HCT116 (cell line): ENCODE results near the gene CCL11. TPM values are rescaled to one million over a fixed set of nuclear protein-coding genes. Genes with fewer than 3 reads are reported as not detected.

Experiments used
- ATAC-seq: fragments of 200-7000 bp; cut with Tn5 transposase; 2 replicates; pipeline ENCODE4 v1.9.1; 2020; ENCODE audit warnings: mild to moderate bottlenecking, moderate library complexity
- BruUV-seq: library from RNA; stranded (reverse); fragments of 400-500 nt; replicated peaks from 2 replicates; lab custom pipeline; 2021; lab: Mats Ljungman, UMichigan
- CTCF ChIA-PET: fragments of 300-600 bp; sonication (Branson Sonifier 250); formaldehyde crosslinking; loops from one replicate; lab custom pipeline; 2021; ENCODE audit warnings: antibody characterized with exemption; lab: Charles Lee
- POLR2A ChIA-PET: fragments of 300-600, 350-600 bp; sonication (Branson Sonifier 250); formaldehyde crosslinking; loops from one replicate; lab custom pipeline; 2021; ENCODE audit warnings: antibody characterized with exemption; lab: Charles Lee
- RAD21 ChIA-PET, 2 experiments: fragments of 300-600 bp; sonication (Branson Sonifier 250); formaldehyde crosslinking; loops; one replicate each; lab custom pipeline; 2023; ENCODE audit warnings: low total read pairs in 2 of 2; ENCODE audit not compliant: uncharacterized antibody in 2 of 2, unreplicated experiment in 2 of 2, low non-redundant PET in 1 of 2; lab: Charles Lee
- DNase-seq: peaks from one replicate; pipeline ENCODE4 v3.0.0-alpha.2; 2010; ENCODE audit warnings: low read depth, low spot score
- H2AFZ ChIP-seq: fragments of 200-600 bp; shearing (Covaris generic), sonication (generic); 2 replicates; pipeline ENCODE4 v1.6.1; 2017; ENCODE audit warnings: low read depth, mixed run types, mixed read lengths, antibody characterized with exemption, low read length; ENCODE audit not compliant: poor library complexity, severe bottlenecking
- H3K27ac ChIP-seq: 2 replicates; pipeline ENCODE4 v1.5.1; 2012; ENCODE audit warnings: low read depth, low read length
- H3K27me3 ChIP-seq: fragments of 200-600 bp; sonication (generic); 2 replicates; pipeline ENCODE4 v1.6.1; 2016; ENCODE audit warnings: mixed run types, low read length, mixed read lengths; ENCODE audit not compliant: insufficient read depth
- H3K36me3 ChIP-seq, 2 experiments: fragments of 200-500 bp in 1 of 2; fragments of 200-600 bp in 1 of 2; sonication (Bioruptor generic) in 1 of 2; sonication (generic) in 1 of 2; 2 replicates each; pipeline versions ENCODE4 v1.5.1 to v1.6.1; 2014 to 2016; ENCODE audit warnings: low read length in 2 of 2, inconsistent platforms in 1 of 2, mixed read lengths in 1 of 2, mixed run types in 1 of 2; ENCODE audit not compliant: insufficient read depth in 2 of 2, control insufficient read depth in 1 of 2
- H3K4me1 ChIP-seq, 2 experiments: fragments of 200-600 bp in 1 of 2; sonication (generic) in 1 of 2; 2 replicates each; pipeline versions ENCODE4 v1.5.1 to v1.6.1; 2012 to 2017; ENCODE audit warnings: low read length in 2 of 2, inconsistent platforms in 1 of 2, mild to moderate bottlenecking in 1 of 2, mixed read lengths in 1 of 2, mixed run types in 1 of 2, moderate library complexity in 1 of 2; ENCODE audit not compliant: insufficient read depth in 2 of 2, control insufficient read depth in 1 of 2
- H3K4me2 ChIP-seq: fragments of 200-600 bp; sonication (generic); 2 replicates; pipeline ENCODE4 v1.6.1; 2017; ENCODE audit warnings: mixed run types, low read length, mixed read lengths
- H3K4me3 ChIP-seq, 2 experiments: fragments of 200-600 bp in 1 of 2; sonication (generic) in 1 of 2; replicated peaks in 1 of 2; 2 replicates each; pipeline ENCODE4 v1.5.1; 2011 to 2016; ENCODE audit warnings: low read length in 2 of 2, control low read depth in 1 of 2, low read depth in 1 of 2, mild to moderate bottlenecking in 1 of 2, mixed read lengths in 1 of 2, mixed run types in 1 of 2
- H3K79me2 ChIP-seq: fragments of 200-600 bp; sonication (generic); 2 replicates; pipeline ENCODE4 v1.6.1; 2017; ENCODE audit warnings: mild to moderate bottlenecking, mixed run types, low read length, moderate library complexity, mixed read lengths; ENCODE audit not compliant: insufficient read depth
- H3K9ac ChIP-seq: fragments of 200-600 bp; sonication (generic); 2 replicates; pipeline ENCODE4 v1.6.1; 2016; ENCODE audit warnings: low read length, mixed read lengths
- H3K9me2 ChIP-seq: fragments of 200-600 bp; sonication (generic), shearing (Covaris generic); 2 replicates; pipeline ENCODE4 v1.6.1; 2017; ENCODE audit warnings: mixed run types, mild to moderate bottlenecking, moderate library complexity; ENCODE audit not compliant: insufficient read depth
- H3K9me3 ChIP-seq, 2 experiments: fragments of 200-500 bp in 1 of 2; fragments of 200-600 bp in 1 of 2; sonication (Bioruptor generic) in 1 of 2; sonication (generic) in 1 of 2; 2 replicates each; pipeline ENCODE4 v1.6.1; 2014 to 2017; ENCODE audit warnings: low read length in 2 of 2, mixed read lengths in 2 of 2, inconsistent platforms in 1 of 2, low read depth in 1 of 2, mild to moderate bottlenecking in 1 of 2, mixed run types in 1 of 2, moderate library complexity in 1 of 2; ENCODE audit not compliant: control insufficient read depth in 1 of 2, insufficient read depth in 1 of 2
- H4K20me1 ChIP-seq: fragments of 200-600 bp; sonication (generic), shearing (Covaris generic); 2 replicates; pipeline ENCODE4 v1.6.1; 2017; ENCODE audit warnings: mixed run types, mild to moderate bottlenecking, moderate library complexity; ENCODE audit not compliant: insufficient read depth
- CBX3 ChIP-seq: IDR thresholded peaks from 2 replicates; pipeline ENCODE4 v1.6.1; 2012; ENCODE audit warnings: low read depth
- EGR1 ChIP-seq: IDR thresholded peaks from 2 replicates; pipeline ENCODE4 v1.6.1; 2012; ENCODE audit warnings: low read depth
- ELF1 ChIP-seq: IDR thresholded peaks from 2 replicates; pipeline ENCODE4 v1.6.1; 2012; ENCODE audit warnings: low read depth, borderline replicate concordance
- EZH2 ChIP-seq: fragments of 200-600 bp; sonication (generic); IDR thresholded peaks from 2 replicates; pipeline ENCODE4 v1.6.1; 2017; ENCODE audit warnings: antibody characterized with exemption, mixed run types
- EZH2phosphoT487 ChIP-seq: fragments of 200-600 bp; IDR thresholded peaks from 2 replicates; pipeline ENCODE4 v1.6.1; 2018; ENCODE audit warnings: antibody characterized with exemption, borderline replicate concordance
- FOSL1 ChIP-seq: IDR thresholded peaks from 2 replicates; pipeline ENCODE4 v1.6.1; 2012; ENCODE audit warnings: low read depth
- JUND ChIP-seq: IDR thresholded peaks from 2 replicates; pipeline ENCODE4 v1.6.1; 2012
- MAX ChIP-seq: IDR thresholded peaks from 2 replicates; pipeline ENCODE4 v1.6.1; 2012
- POLR2AphosphoS5 ChIP-seq: IDR thresholded peaks from 2 replicates; pipeline ENCODE4 v1.6.1; 2011; ENCODE audit warnings: mild to moderate bottlenecking, low read depth, low read length, moderate library complexity
- REST ChIP-seq: IDR thresholded peaks from 2 replicates; pipeline ENCODE4 v1.6.1; 2012; ENCODE audit warnings: low read depth
- SIN3A ChIP-seq: IDR thresholded peaks from 2 replicates; pipeline ENCODE4 v1.6.1; 2012; ENCODE audit warnings: low read depth
- SP1 ChIP-seq: IDR thresholded peaks from 2 replicates; pipeline ENCODE4 v1.6.1; 2012; ENCODE audit warnings: low read depth
- SRF ChIP-seq: IDR thresholded peaks from 2 replicates; pipeline ENCODE4 v1.6.1; 2012; ENCODE audit warnings: low read depth
- TCF7L2 ChIP-seq: IDR thresholded peaks from 2 replicates; pipeline ENCODE4 v1.7.0; 2011; ENCODE audit warnings: borderline replicate concordance, inconsistent platforms; ENCODE audit not compliant: insufficient read depth, insufficient read length; ENCODE audit errors: extremely low read depth
- ZBTB33 ChIP-seq: IDR thresholded peaks from 2 replicates; pipeline ENCODE4 v1.6.1; 2011; ENCODE audit warnings: mild to moderate bottlenecking, low read length, moderate library complexity; ENCODE audit not compliant: insufficient replicate concordance; ENCODE audit errors: extremely low read depth
- ZFX ChIP-seq: fragments of 450-650 bp; IDR thresholded peaks from 2 replicates; pipeline ENCODE4 v1.6.1; 2017
- ZNF274 ChIP-seq: fragments of 200-500 bp; sonication (Bioruptor generic); IDR thresholded peaks from 2 replicates; pipeline ENCODE4 v1.6.1; 2014; ENCODE audit warnings: mild to moderate bottlenecking, low read depth, low read length, inconsistent platforms
- intact Hi-C: fragments of 100-400 bp; cut with micrococcal nuclease; formaldehyde crosslinking; loops from 2 replicates; pipeline ENCODE4 v1.10.0; 2022
- total RNA-seq: library from RNA; stranded (reverse); gene quantifications from one replicate; pipeline ENCODE4 v1.2.1, GENCODE V29; 2021; ENCODE audit not compliant: unreplicated experiment

CCL11 gene
- total RNA-seq, 1 experiment from 2014 or later: not detected

GRCh38 chr17:34249061-34249460 is 36.5 kb upstream of the CCL11 start:
- Histone ChIP-seq H3K9ac (no peak overlapping the region), H3K4me1 (no peaks in the 10 kb centered on the region), H3K4me3 (no peak overlapping the region), H3K27me3 (no peaks in the 10 kb centered on the region; the same call in 1 of the 2 replicates), H4K20me1 (no peaks in the 10 kb centered on the region), H3K9me2 (no peaks in the 10 kb centered on the region), H3K36me3 (no peaks in the 10 kb centered on the region), H3K9me3 (no peaks in the 10 kb centered on the region), H3K79me2 (no peaks in the 10 kb centered on the region), H3K27ac (no peak overlapping the region), H3K4me2 (no peak overlapping the region), H2AFZ (no peak overlapping the region)
- intact Hi-C loops: no loop called here
- ATAC-seq (no peak), DNase-seq (no peak)
- ChIA-PET POLR2A (no interaction called here), RAD21 (no interaction called here), CTCF (no interaction called here)
- TF ChIP-seq ELF1: no peak
- TF ChIP-seq EZH2phosphoT487: no peak
- no TSS peak for BruUV-seq

- Histone ChIP-seq H3K4me1 (no peaks in the 10 kb centered on the region), H3K4me2 (no peak overlapping the region), H3K27me3 (no peaks in the 10 kb centered on the region; the same call in 1 of the 2 replicates), H3K36me3 (no peaks in the 10 kb centered on the region), H3K79me2 (no peaks in the 10 kb centered on the region), H3K9me2 (no peaks in the 10 kb centered on the region), H3K4me3 (no peak overlapping the region), H3K9me3 (no peaks in the 10 kb centered on the region), H3K27ac (no peak overlapping the region), H4K20me1 (no peaks in the 10 kb centered on the region), H2AFZ (no peak overlapping the region), H3K9ac (no peak overlapping the region)
- ChIA-PET POLR2A (no interaction called here), RAD21 (no interaction called here), CTCF (no interaction called here)
- BruUV-seq: no TSS peak
- intact Hi-C loops: no loop called here
- ATAC-seq: no peak
- no peak for DNase-seq
- no peak for TF ChIP-seq FOSL1
- TF ChIP-seq EGR1: no peak
- no peak for TF ChIP-seq ZFX
- no peak for TF ChIP-seq MAX
- no peak for TF ChIP-seq CBX3
- TF ChIP-seq EZH2: no peak
- TF ChIP-seq SRF: no peak
- TF ChIP-seq ZNF274: no peak
- no peak for TF ChIP-seq POLR2AphosphoS5
- TF ChIP-seq SP1: no peak
- TF ChIP-seq TCF7L2: no peak
- no peak for TF ChIP-seq ELF1
- no peak for TF ChIP-seq JUND
- TF ChIP-seq REST: no peak
- no peak for TF ChIP-seq SIN3A
- TF ChIP-seq ZBTB33: no peak
Measured at GRCh38 chr17:34249478-34249877, 36.1 kb upstream of the CCL11 start.
